NOMO-1 treated with dmso at 0.1 percent for 144 hours (cell line): ENCODE results near the gene PWP1.
A peak's percentile ranks its signal among the peaks of the same experiment; 100 is the strongest.

Experiments
- DNase-seq: peaks from one replicate; lab custom pipeline; 2025; ENCODE audit not compliant: unreplicated experiment; lab: John Stamatoyannopoulos, UW

Gene PWP1

GRCh38 chr12:107732365-107732764 is 46.8 kb downstream of the PWP1 start:
- DNase-seq, result no peak

- no peak for DNase-seq
Observed at GRCh38 chr12:107734139-107734538, 48.5 kb downstream of the PWP1 start.

GRCh38 chr12:107735763-107736162 is 50.2 kb downstream of the PWP1 start:
- no peak for DNase-seq

- DNase-seq, result peak; percentile 20
Observed at GRCh38 chr12:107736914-107737313, 51.3 kb downstream of the PWP1 start.

- no peak for DNase-seq
Observed at GRCh38 chr12:107748472-107748871, 62.9 kb downstream of the PWP1 start.

- no peak for DNase-seq
Observed at GRCh38 chr12:107749083-107749482, 63.5 kb downstream of the PWP1 start.

- DNase-seq, result peak; percentile 19
Observed at GRCh38 chr12:107759410-107759809, 73.8 kb downstream of the PWP1 start.

- DNase-seq, result peak; percentile 6
Observed at GRCh38 chr12:107760207-107760808, 74.7 kb downstream of the PWP1 start.

GRCh38 chr12:107760809-107761501 is 75.4 kb downstream of the PWP1 start, which contains the start of gene PRDM4:
Gene PRDM4, minus strand, starts transcription at chr12:107761137. Its CDS starts 622 bp downstream, at chr12:107760515.
- DNase-seq, result peak; percentile 89

GRCh38 chr12:107761502-107761904 is 75.9 kb downstream of the PWP1 start:
- no peak for DNase-seq
